ENCODE measurements around the gene ULK4. TPM values are rescaled to one million over a fixed set of nuclear protein-coding genes. Genes with fewer than 3 reads are reported as not detected.

ULK4 gene
- total RNA-seq, 1 experiment from 2014 or later = 14.3 TPM

DNA sequence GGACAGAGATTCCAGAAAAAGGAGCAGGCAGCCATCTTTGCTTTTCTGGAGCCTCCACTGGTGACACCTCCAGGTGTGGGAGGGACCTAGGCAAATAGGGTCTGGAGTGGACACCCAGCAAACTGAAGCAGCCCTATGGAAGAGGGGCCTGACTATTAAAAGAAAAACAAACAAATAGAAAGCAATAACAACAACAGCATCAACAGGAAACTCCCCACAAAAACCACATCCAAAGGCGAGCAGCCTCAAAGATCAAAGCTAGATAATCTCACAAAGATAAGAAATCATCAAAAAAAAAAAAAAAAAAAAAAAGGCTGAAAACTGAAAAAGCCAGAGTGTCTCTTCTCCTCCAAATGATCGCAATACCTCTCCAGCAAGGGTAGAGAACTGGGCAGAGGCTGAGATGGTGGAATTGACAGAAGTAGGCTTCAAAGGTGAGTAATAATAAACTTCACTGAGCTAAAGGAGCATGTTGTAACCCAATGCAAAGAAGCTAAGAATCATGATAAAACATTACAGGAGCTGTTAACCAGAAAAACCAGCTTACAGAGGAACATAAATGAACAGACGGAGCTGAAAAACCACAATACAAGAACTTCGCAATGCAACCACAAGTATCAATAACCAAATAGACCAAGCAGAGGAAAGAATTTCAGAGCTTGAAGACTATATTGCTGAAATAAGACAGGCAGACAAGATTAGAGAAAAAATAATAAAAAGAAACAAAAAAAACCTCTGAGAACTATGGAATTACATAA, 537.2 kb downstream of the ULK4 start:
- ATAC-seq (no peak), DNase-seq (ENCODE audit: low read depth, low spot score) (no peak)
- ChIA-PET POLR2A (interaction anchor here (0.6 kb wide), 1 partner anchor 212 kb away, joined by 3 read pairs; no protein-coding TSS in a partner anchor), CTCF (no interaction called here)
- in situ Hi-C loops (cut with HindIII; ENCODE audit: low pct_unique_long_range_greater_than_20kb, low sequenced_read_pairs) = no loop called here
- Histone ChIP-seq H3K27ac (ENCODE audit: low read length) (no peak overlapping the region), H3K9me3 (ENCODE audit: control insufficient read depth, insufficient read depth, low read depth, low read length) (no peaks in the 10 kb centered on the region), H3K27me3 (ENCODE audit: control insufficient read depth, insufficient read depth, low read length) (no peaks in the 10 kb centered on the region), H3K4me1 (ENCODE audit: control insufficient read depth, insufficient read depth, low read length) (no peaks in the 10 kb centered on the region), H3K4me3 (ENCODE audit: low read depth in 2 of 2, low read length in 2 of 2) (no peak overlapping the region), H3K36me3 (ENCODE audit: control insufficient read depth, insufficient read depth, low read length) (no peaks in the 10 kb centered on the region; the same call in 1 of the 2 replicates)
- intact Hi-C loops (cut with micrococcal nuclease; ENCODE audit: unreplicated experiment) = no loop called here
- TF ChIP-seq SIN3A (IDR thresholded peaks at IDR 0.05; ENCODE audit: borderline replicate concordance, insufficient read depth, low read depth, low read length) = no peak
- TF ChIP-seq TCF7L2 (IDR thresholded peaks at IDR 0.05; ENCODE audit: low read depth, low read length) = no peak
- TF ChIP-seq, protein P1, sequence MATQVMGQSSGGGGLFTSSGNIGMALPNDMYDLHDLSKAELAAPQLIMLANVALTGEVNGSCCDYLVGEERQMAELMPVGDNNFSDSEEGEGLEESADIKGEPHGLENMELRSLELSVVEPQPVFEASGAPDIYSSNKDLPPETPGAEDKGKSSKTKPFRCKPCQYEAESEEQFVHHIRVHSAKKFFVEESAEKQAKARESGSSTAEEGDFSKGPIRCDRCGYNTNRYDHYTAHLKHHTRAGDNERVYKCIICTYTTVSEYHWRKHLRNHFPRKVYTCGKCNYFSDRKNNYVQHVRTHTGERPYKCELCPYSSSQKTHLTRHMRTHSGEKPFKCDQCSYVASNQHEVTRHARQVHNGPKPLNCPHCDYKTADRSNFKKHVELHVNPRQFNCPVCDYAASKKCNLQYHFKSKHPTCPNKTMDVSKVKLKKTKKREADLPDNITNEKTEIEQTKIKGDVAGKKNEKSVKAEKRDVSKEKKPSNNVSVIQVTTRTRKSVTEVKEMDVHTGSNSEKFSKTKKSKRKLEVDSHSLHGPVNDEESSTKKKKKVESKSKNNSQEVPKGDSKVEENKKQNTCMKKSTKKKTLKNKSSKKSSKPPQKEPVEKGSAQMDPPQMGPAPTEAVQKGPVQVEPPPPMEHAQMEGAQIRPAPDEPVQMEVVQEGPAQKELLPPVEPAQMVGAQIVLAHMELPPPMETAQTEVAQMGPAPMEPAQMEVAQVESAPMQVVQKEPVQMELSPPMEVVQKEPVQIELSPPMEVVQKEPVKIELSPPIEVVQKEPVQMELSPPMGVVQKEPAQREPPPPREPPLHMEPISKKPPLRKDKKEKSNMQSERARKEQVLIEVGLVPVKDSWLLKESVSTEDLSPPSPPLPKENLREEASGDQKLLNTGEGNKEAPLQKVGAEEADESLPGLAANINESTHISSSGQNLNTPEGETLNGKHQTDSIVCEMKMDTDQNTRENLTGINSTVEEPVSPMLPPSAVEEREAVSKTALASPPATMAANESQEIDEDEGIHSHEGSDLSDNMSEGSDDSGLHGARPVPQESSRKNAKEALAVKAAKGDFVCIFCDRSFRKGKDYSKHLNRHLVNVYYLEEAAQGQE (IDR thresholded peaks at IDR 0.05; ENCODE audit: insufficient read depth in 1 of 2, low read depth in 2 of 2, low read length in 1 of 2) = no peak
- TF ChIP-seq, protein P2, sequence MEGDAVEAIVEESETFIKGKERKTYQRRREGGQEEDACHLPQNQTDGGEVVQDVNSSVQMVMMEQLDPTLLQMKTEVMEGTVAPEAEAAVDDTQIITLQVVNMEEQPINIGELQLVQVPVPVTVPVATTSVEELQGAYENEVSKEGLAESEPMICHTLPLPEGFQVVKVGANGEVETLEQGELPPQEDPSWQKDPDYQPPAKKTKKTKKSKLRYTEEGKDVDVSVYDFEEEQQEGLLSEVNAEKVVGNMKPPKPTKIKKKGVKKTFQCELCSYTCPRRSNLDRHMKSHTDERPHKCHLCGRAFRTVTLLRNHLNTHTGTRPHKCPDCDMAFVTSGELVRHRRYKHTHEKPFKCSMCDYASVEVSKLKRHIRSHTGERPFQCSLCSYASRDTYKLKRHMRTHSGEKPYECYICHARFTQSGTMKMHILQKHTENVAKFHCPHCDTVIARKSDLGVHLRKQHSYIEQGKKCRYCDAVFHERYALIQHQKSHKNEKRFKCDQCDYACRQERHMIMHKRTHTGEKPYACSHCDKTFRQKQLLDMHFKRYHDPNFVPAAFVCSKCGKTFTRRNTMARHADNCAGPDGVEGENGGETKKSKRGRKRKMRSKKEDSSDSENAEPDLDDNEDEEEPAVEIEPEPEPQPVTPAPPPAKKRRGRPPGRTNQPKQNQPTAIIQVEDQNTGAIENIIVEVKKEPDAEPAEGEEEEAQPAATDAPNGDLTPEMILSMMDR (IDR thresholded peaks at IDR 0.05) = no peak
- no peak for TF ChIP-seq POLR2AphosphoS5 (IDR thresholded peaks at IDR 0.05; ENCODE audit: low read depth, low read length)
- BruUV-seq (replicated peaks) = no TSS peak

DNA sequence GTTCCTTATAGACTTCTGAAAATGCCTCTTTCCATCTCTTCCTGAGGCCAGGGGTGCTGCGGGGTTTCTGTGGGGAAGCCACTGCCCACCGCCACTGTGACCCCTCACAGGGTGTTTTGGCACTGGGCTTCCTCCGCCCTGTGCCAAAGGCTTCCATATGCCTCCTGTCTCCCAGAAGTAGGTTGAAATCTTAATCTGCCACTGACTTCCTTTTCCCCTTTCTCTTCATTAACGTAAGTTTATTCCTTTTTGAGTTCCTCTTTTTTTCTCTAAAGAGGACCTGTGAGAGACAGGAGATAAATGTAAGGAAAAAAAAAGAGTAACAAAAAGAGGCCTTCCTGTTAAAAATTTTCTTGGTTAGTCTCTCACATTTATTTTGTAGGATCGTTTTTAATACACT, 542.1 kb downstream of the ULK4 start:
- H3K27me3 ChIP-seq (ENCODE audit: control insufficient read depth, insufficient read depth, low read length) = no peaks in the 10 kb centered on the region
- H3K4me3 ChIP-seq (ENCODE audit: low read depth in 2 of 2, low read length in 2 of 2) = no peak overlapping the region
- BruUV-seq (replicated peaks) = no TSS peak
- no peak overlapping the region for H3K27ac ChIP-seq (ENCODE audit: low read length)
- ATAC-seq (no peak), DNase-seq (ENCODE audit: low read depth, low spot score) (no peak)
- intact Hi-C loops (cut with micrococcal nuclease; ENCODE audit: unreplicated experiment) = no loop called here
- no peaks in the 10 kb centered on the region for H3K9me3 ChIP-seq (ENCODE audit: control insufficient read depth, insufficient read depth, low read depth, low read length)
- CTCF ChIA-PET = no interaction called here
- H3K4me1 ChIP-seq (ENCODE audit: control insufficient read depth, insufficient read depth, low read length) = no peaks in the 10 kb centered on the region
- POLR2A ChIA-PET = interaction anchor here (0.8 kb wide), 1 partner anchor 68 kb away, joined by 6 read pairs; no protein-coding TSS in a partner anchor
- H3K36me3 ChIP-seq (ENCODE audit: control insufficient read depth, insufficient read depth, low read length) = no peaks in the 10 kb centered on the region; the same call in 1 of the 2 replicates
- in situ Hi-C loops (cut with HindIII; ENCODE audit: low pct_unique_long_range_greater_than_20kb, low sequenced_read_pairs) = no loop called here
- TF ChIP-seq, protein P2 (IDR thresholded peaks at IDR 0.05) = no peak
- TF ChIP-seq POLR2AphosphoS5 (IDR thresholded peaks at IDR 0.05; ENCODE audit: low read depth, low read length) = no peak
- no peak for TF ChIP-seq SIN3A (IDR thresholded peaks at IDR 0.05; ENCODE audit: borderline replicate concordance, insufficient read depth, low read depth, low read length)
- TF ChIP-seq, protein P1 (IDR thresholded peaks at IDR 0.05; ENCODE audit: insufficient read depth in 1 of 2, low read depth in 2 of 2, low read length in 1 of 2) = no peak
- no peak for TF ChIP-seq TCF7L2 (IDR thresholded peaks at IDR 0.05; ENCODE audit: low read depth, low read length)
